ENCODE data around the gene HOXB1.

DNA sequence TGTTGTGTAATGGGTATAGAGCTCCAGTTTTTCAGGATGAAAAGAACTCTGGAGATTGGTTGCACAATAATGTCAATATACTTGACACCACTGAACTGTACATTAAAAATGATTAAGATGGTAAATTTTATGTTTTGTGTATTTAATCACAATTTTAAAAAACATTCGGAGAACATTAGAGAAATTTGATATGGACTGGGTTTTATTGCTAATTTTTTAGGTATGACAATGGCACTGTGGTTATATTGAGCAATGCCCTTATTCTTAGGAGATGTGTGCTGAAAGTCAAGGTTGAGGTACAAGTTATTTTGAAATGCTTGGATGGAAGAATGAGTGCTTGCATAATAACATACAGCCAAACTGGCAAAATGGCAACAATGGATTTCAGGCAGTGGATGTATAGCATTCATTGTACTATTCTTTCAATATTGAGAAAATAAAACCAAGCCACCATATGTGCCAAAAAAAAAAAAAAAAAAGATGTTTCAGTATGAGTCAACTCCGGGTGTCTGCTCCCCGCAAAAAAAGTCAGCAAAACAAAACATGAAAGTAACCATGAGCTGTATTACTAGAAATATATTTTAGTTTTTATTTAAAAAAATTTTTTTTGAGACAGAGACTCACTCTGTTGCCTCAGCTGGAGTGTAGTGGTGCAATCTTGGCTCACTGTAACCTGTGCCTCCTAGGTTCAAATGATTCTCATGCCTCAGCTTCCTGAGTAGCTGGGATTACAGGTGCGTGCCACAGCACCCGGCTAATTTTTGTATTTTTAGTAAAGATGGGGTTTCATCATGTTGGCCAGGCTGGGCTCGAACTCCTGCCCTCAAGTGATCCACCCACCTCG lies 19.8 kb downstream of the HOXB1 start:
- TF ChIP-seq EZH2 (IDR thresholded peaks at IDR 0.05) (no peak), EZH2phosphoT487 (IDR thresholded peaks at IDR 0.05) (no peak)
- TF ChIP-seq, protein P1, sequence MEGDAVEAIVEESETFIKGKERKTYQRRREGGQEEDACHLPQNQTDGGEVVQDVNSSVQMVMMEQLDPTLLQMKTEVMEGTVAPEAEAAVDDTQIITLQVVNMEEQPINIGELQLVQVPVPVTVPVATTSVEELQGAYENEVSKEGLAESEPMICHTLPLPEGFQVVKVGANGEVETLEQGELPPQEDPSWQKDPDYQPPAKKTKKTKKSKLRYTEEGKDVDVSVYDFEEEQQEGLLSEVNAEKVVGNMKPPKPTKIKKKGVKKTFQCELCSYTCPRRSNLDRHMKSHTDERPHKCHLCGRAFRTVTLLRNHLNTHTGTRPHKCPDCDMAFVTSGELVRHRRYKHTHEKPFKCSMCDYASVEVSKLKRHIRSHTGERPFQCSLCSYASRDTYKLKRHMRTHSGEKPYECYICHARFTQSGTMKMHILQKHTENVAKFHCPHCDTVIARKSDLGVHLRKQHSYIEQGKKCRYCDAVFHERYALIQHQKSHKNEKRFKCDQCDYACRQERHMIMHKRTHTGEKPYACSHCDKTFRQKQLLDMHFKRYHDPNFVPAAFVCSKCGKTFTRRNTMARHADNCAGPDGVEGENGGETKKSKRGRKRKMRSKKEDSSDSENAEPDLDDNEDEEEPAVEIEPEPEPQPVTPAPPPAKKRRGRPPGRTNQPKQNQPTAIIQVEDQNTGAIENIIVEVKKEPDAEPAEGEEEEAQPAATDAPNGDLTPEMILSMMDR (IDR thresholded peaks at IDR 0.05): no peak
